PC-3 (cell line): ENCODE results near the gene FUT3. TPM values are rescaled to one million over a fixed set of nuclear protein-coding genes. Genes with fewer than 3 reads are reported as not detected.

Source experiments
- ATAC-seq: fragments of 200-7000 bp; cut with Tn5 transposase; 2 replicates; pipeline ENCODE4 v1.9.1; 2020; ENCODE audit warnings: mild to moderate bottlenecking, moderate library complexity
- BruUV-seq: library from RNA; stranded (reverse); fragments of 400-500 nt; replicated peaks from 2 replicates; lab custom pipeline; 2021; lab: Mats Ljungman, UMichigan
- CTCF ChIA-PET: fragments of 300-600 bp; sonication (Branson Sonifier 250); formaldehyde crosslinking; loops from one replicate; lab custom pipeline; 2022; ENCODE audit warnings: antibody characterized with exemption; lab: Charles Lee
- POLR2A ChIA-PET: fragments of 300-600 bp; sonication (Branson Sonifier 250); formaldehyde crosslinking; loops from one replicate; lab custom pipeline; 2022; ENCODE audit warnings: antibody characterized with exemption; ENCODE audit not compliant: unreplicated experiment; lab: Charles Lee
- DNase-seq: peaks from one replicate; pipeline ENCODE4 v3.0.0-alpha.2; 2015
- H2AFZ ChIP-seq: fragments of 300-600 bp; sonication (generic); 2 replicates; pipeline ENCODE4 v1.6.0; 2016; ENCODE audit warnings: antibody characterized with exemption, low read length
- H3F3A ChIP-seq: fragments of 300-600 bp; sonication (generic); one replicate; pipeline ENCODE4 v1.6.0; 2017; ENCODE audit warnings: antibody characterized with exemption, low read length, control low read depth, mild to moderate bottlenecking; ENCODE audit not compliant: unreplicated experiment
- H3K27ac ChIP-seq: fragments of 300-600 bp; sonication (generic); 2 replicates; pipeline ENCODE4 v1.5.1; 2016; ENCODE audit warnings: mild to moderate bottlenecking, low read length
- H3K27me3 ChIP-seq: fragments of 300-600 bp; sonication (generic); 2 replicates; pipeline ENCODE4 v1.6.1; 2016; ENCODE audit warnings: low read length, mixed read lengths
- H3K36me3 ChIP-seq: fragments of 300-600 bp; sonication (generic); 2 replicates; pipeline ENCODE4 v1.6.1; 2016; ENCODE audit warnings: low read depth, mixed run types, low read length, mixed read lengths
- H3K4me1 ChIP-seq: fragments of 300-600 bp; sonication (generic); 2 replicates; pipeline ENCODE4 v1.5.1; 2016; ENCODE audit warnings: low read length; ENCODE audit not compliant: insufficient read depth
- H3K4me2 ChIP-seq: fragments of 300-600 bp; sonication (generic); 2 replicates; pipeline ENCODE4 v1.6.0; 2016; ENCODE audit warnings: low read length
- H3K4me3 ChIP-seq: fragments of 300-600 bp; sonication (generic); 2 replicates; pipeline ENCODE4 v1.5.1; 2016; ENCODE audit warnings: mild to moderate bottlenecking, low read length, mixed read lengths
- H3K79me2 ChIP-seq: fragments of 300-600 bp; sonication (generic); 2 replicates; pipeline ENCODE4 v1.6.1; 2017; ENCODE audit warnings: low read length, mixed read lengths
- H3K9ac ChIP-seq: fragments of 300-600 bp; sonication (generic); 2 replicates; pipeline ENCODE4 v1.6.0; 2016; ENCODE audit warnings: mild to moderate bottlenecking, low read length
- H3K9me2 ChIP-seq: fragments of 300-600 bp; sonication (generic); replicated peaks from 2 replicates; pipeline ENCODE4 v1.6.1; 2016; ENCODE audit warnings: mixed run types, low read length, mixed read lengths
- H3K9me3 ChIP-seq: fragments of 300-600 bp; sonication (generic); 2 replicates; pipeline ENCODE4 v1.6.1; 2016; ENCODE audit warnings: low read length, mixed read lengths
- H4K20me1 ChIP-seq: fragments of 300-600 bp; sonication (generic); 2 replicates; pipeline ENCODE4 v1.6.1; 2016; ENCODE audit warnings: low read length, mixed read lengths
- CTCF ChIP-seq: fragments of 300-600 bp; sonication (generic); conservative IDR thresholded peaks from 2 replicates; pipeline ENCODE4 v1.5.1; 2017; ENCODE audit warnings: antibody characterized with exemption, low read depth, mild to moderate bottlenecking, low read length
- EZH2 ChIP-seq: fragments of 300-600 bp; sonication (generic); IDR thresholded peaks from one replicate; pipeline ENCODE4 v1.6.1; 2017; ENCODE audit warnings: antibody characterized with exemption, mild to moderate bottlenecking, low read length; ENCODE audit not compliant: unreplicated experiment
- EZH2phosphoT487 ChIP-seq: fragments of 300-600 bp; sonication (generic); IDR thresholded peaks from 2 replicates; pipeline ENCODE4 v1.6.1; 2018; ENCODE audit warnings: mild to moderate bottlenecking, antibody characterized with exemption, low read length, borderline replicate concordance
- intact Hi-C: fragments of 100-400 bp; cut with micrococcal nuclease; formaldehyde crosslinking; loops from 2 replicates; pipeline ENCODE4 v1.9.0; 2023
- total RNA-seq: library from RNA; depleted of rRNA; stranded (reverse); fragments of >200 nt; gene quantifications from 2 replicates; pipeline ENCODE4 v1.2.3, GENCODE V29; 2014

FUT3 gene
- total RNA-seq, 1 experiment from 2014 or later = 7.7 TPM

GRCh38 chr19:5839065-5840017 lies 11.9 kb downstream of the FUT3 start, which contains the start of gene FUT6:
Gene FUT6 (minus strand): TSS chr19:5839702. CDS start chr19:5832567, 7,135 bp downstream.
- TF ChIP-seq EZH2 = no peak
- H4K20me1 ChIP-seq = no peaks in the 10 kb centered on the region
- BruUV-seq = no TSS peak
- no peak for DNase-seq
- H3K27me3 ChIP-seq = no peaks in the 10 kb centered on the region
- no peak for ATAC-seq
- ChIA-PET POLR2A (no interaction called here), CTCF (no interaction called here)
- no peak within 1 kb of the TSS for H3K27ac ChIP-seq
- H3K79me2 ChIP-seq = no peaks in the 10 kb centered on the region
- H2AFZ ChIP-seq = no peak within 1 kb of the TSS
- no peak within 1 kb of the TSS for H3K4me2 ChIP-seq
- no peaks in the 10 kb centered on the region for H3K36me3 ChIP-seq
- H3K4me3 ChIP-seq = no peak within 1 kb of the TSS
- no peaks in the 10 kb centered on the region for H3K9me2 ChIP-seq
- intact Hi-C loops = no loop called here
- no peaks in the 10 kb centered on the region for H3K4me1 ChIP-seq
- H3K9me3 ChIP-seq = no peaks in the 10 kb centered on the region
- H3K9ac ChIP-seq = no peak within 1 kb of the TSS
- no peaks in the 10 kb centered on the region for H3F3A ChIP-seq

DNA sequence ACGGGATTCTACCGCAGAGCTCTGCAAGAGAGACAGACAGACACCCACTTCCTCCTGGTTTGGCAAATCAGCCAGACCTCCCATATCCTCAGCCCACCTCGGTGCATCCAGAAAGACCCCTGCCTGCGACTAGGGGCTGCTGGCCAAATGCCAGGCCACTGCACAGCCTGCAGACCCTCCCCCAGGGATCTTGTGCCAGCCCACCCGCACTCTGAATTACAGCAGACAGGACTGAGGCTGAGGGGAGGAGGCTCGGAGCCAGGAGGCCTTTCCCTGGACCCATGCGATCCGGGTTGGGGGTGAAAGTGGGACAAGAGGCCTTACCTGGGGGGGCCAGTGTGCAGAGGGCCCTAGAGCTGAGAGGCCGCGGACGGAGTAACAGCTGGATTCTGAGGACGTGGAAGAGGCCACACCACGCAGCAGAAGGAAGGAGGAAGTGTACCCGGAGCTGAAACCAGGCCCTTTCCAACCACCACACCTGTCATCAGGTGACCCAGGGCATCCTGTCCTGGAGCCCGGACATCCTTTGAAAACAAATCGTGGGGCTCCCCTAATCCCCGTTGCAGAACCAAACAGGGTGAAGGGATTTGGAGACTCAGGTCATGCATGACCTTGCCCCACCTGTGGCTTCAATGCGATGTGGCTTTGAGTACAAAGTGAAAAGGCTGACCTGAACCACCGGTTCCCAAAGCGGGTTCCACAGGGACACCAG lies 12.7 kb downstream of the FUT3 start:
- BruUV-seq = no TSS peak
- Histone ChIP-seq H3K4me1 (no peaks in the 10 kb centered on the region), H3K79me2 (no peaks in the 10 kb centered on the region), H3K9me2 (no peaks in the 10 kb centered on the region), H3K27ac (no peak overlapping the region), H4K20me1 (no peaks in the 10 kb centered on the region), H3K9ac (no peak overlapping the region), H2AFZ (no peak overlapping the region), H3K4me2 (no peak overlapping the region), H3K36me3 (no peaks in the 10 kb centered on the region), H3K9me3 (no peaks in the 10 kb centered on the region), H3F3A (no peaks in the 10 kb centered on the region), H3K4me3 (no peak overlapping the region), H3K27me3 (no peaks in the 10 kb centered on the region)
- ATAC-seq (no peak), DNase-seq (no peak)
- CTCF ChIA-PET = no interaction called here
- POLR2A ChIA-PET = no interaction called here
- no peak for TF ChIP-seq EZH2
- TF ChIP-seq EZH2phosphoT487 = no peak
- TF ChIP-seq CTCF = no peak
- intact Hi-C loops = no loop called here

DNA sequence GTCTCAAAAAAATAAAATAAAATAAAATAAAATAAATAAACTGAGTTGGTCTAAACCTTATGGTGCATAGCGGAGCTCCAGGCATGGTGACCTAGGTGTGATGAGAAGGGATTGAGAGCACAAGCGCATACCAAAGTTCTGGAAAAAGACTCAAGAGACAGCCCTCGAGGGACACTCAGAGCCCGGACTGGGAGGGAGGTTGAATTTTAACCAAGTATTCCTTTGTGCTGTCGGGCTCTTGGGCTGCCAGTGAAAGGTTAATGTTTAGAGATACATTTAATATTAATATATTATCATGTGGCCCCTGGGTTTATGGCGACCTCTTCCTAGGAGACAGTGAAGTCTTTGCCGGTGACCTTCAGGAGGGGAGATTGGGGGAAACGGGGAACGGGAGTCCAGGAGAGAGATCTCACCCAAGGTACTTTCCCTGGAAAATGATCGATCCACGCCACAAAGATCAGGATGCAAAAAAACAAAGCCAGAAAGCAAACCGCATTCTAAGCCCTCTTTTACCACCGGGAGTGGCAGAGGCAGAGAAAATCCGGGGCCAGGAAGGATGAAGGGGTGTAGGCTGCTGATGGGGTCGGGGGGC lies 13.4 kb downstream of the FUT3 start:
- no TSS peak for BruUV-seq
- H3K9me3 ChIP-seq = no peaks in the 10 kb centered on the region
- H3F3A ChIP-seq = no peaks in the 10 kb centered on the region
- DNase-seq (no peak), ATAC-seq (no peak)
- H3K27me3 ChIP-seq = no peaks in the 10 kb centered on the region
- H3K4me2 ChIP-seq = no peak overlapping the region
- intact Hi-C loops = no loop called here
- H3K4me3 ChIP-seq = no peak overlapping the region
- H2AFZ ChIP-seq = no peak overlapping the region
- H3K79me2 ChIP-seq = no peaks in the 10 kb centered on the region
- POLR2A ChIA-PET = no interaction called here
- H3K9ac ChIP-seq = no peak overlapping the region
- no peak overlapping the region for H3K27ac ChIP-seq
- no peaks in the 10 kb centered on the region for H3K36me3 ChIP-seq
- no peaks in the 10 kb centered on the region for H4K20me1 ChIP-seq
- TF ChIP-seq CTCF (no peak), EZH2 (no peak), EZH2phosphoT487 (no peak)
- CTCF ChIA-PET = no interaction called here
- no peaks in the 10 kb centered on the region for H3K4me1 ChIP-seq
- no peaks in the 10 kb centered on the region for H3K9me2 ChIP-seq
